ENCODE measurements around the gene ADM5.

GRCh38 chr19:49679771-49680413, 9.5 kb upstream of the ADM5 start:
- TF ChIP-seq, protein P1, sequence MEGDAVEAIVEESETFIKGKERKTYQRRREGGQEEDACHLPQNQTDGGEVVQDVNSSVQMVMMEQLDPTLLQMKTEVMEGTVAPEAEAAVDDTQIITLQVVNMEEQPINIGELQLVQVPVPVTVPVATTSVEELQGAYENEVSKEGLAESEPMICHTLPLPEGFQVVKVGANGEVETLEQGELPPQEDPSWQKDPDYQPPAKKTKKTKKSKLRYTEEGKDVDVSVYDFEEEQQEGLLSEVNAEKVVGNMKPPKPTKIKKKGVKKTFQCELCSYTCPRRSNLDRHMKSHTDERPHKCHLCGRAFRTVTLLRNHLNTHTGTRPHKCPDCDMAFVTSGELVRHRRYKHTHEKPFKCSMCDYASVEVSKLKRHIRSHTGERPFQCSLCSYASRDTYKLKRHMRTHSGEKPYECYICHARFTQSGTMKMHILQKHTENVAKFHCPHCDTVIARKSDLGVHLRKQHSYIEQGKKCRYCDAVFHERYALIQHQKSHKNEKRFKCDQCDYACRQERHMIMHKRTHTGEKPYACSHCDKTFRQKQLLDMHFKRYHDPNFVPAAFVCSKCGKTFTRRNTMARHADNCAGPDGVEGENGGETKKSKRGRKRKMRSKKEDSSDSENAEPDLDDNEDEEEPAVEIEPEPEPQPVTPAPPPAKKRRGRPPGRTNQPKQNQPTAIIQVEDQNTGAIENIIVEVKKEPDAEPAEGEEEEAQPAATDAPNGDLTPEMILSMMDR (IDR thresholded peaks at IDR 0.05; ENCODE audit: poor library complexity): no peak
- TF ChIP-seq EZH2phosphoT487 (IDR thresholded peaks at IDR 0.05; ENCODE audit: low read depth, severe bottlenecking, unreplicated experiment): no peak

Data from hepatocyte (in vitro differentiated cells).